ENCODE data around the gene PRPF31. TPM values are rescaled to one million over a fixed set of nuclear protein-coding genes. Genes with fewer than 3 reads are reported as not detected.
"Not testable (repeated sequence)": the region's sequence is repeated elsewhere in the genome, so short reads cannot be mapped to it uniquely, and the experiment has no call there.

PRPF31 gene
- total RNA-seq, 3 donors from 2014 or later = 154 to 180 (median 161) TPM

DNA sequence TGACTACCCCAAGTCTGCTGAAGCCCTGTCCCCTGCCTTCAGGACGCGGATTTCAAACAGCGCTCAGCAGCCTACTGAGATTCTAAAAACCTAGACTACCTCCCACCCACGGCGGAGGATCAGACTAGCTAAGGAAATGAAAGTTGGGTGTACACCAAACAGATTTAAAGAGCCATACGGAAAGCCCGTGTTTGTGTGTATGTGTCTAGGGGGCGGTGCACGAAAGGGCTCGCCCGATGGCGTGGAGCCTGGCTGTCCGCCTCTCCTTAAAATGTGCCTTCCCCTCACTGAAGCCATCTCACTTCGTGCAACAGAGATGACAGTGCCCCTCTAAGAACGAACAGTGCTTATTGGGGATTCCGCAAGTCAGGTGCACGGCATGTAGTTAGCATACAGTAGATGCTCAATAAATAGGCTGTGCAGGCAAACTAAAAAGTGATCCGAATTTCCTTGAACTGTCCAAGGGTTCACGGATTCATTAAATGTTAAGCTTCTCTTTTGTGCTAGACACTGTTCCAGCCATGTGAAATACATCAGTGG, 43.3 kb downstream of the PRPF31 start:
- H3K27me3 Mint-ChIP-seq (ENCODE audit: low read depth) = no peaks in the 10 kb centered on the region
- peaks cover 67% of the 10 kb centered on the region for H3K4me1 Mint-ChIP-seq (ENCODE audit: low read depth)
- DNase-seq (no peak), ATAC-seq (no peak)
- H3K9me3 Mint-ChIP-seq = no peaks in the 10 kb centered on the region
- peak overlapping the region; percentile 97 for H3K4me3 Mint-ChIP-seq
- peaks cover 20% of the 10 kb centered on the region for H3K36me3 Mint-ChIP-seq (ENCODE audit: insufficient read depth)

DNA sequence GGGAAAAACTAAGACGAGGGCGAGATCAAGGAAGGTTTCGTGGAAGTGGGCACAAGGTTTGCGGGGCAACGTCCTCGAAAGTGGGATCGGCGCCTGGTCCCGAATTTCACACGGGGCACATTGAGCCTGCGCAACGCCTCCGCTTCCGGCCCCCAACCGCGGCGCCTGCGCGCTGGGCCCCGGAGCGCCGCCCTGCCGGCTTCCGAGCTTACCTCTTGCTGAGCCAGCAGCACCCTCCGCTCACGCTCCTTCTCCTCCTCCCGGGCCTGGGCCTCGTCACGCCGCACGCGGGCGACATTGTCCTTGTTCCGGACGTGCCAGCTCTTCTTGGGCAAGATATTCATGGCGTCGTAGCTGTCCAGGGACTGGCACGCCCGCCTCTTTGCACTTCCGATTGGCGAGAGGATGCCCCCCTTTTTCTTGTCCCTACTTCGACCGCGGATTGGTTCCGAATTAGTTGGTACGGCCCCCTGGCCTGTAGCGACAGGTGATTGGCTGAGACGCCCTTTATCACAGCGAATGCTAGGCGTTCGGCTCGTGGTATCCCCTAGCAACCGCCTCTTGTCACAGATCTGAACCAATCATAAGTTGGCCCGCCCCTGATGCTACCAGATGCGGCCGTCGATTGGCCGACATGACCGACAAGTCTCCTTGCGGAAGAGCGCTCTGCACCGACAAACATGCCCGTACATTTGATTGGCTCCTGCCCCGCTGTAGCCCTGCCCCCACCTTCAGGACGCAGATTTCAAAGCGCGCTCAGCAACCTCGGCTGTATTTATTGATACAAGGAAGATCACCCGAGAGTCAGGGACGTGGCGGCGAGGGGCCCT, 44.0 kb downstream of the PRPF31 start, which contains the start of gene LENG1:
Gene LENG1, minus strand, starts transcription at position 370 of the 830 bp plus-strand sequence. Its CDS starts 26 bp downstream, at position 344.
- no peaks in the 10 kb centered on the region for H3K9me3 Mint-ChIP-seq
- DNase-seq = peak; percentile 97
- H3K4me1 Mint-ChIP-seq (ENCODE audit: low read depth) = peaks cover 68% of the 10 kb centered on the region
- H3K36me3 Mint-ChIP-seq (ENCODE audit: insufficient read depth) = peaks cover 16% of the 10 kb centered on the region
- H3K27me3 Mint-ChIP-seq (ENCODE audit: low read depth) = no peaks in the 10 kb centered on the region
- ATAC-seq = peak; percentile 90 to 91
- H3K4me3 Mint-ChIP-seq = peak within 1 kb of the TSS; percentile 97

- ATAC-seq (no peak), DNase-seq (no peak)
- peaks cover 65% of the 10 kb centered on the region for H3K4me1 Mint-ChIP-seq (ENCODE audit: low read depth)
- H3K9me3 Mint-ChIP-seq = no peaks in the 10 kb centered on the region
- H3K4me3 Mint-ChIP-seq = peak overlapping the region; percentile 97
- H3K27me3 Mint-ChIP-seq (ENCODE audit: low read depth) = no peaks in the 10 kb centered on the region
- peaks cover 11% of the 10 kb centered on the region for H3K36me3 Mint-ChIP-seq (ENCODE audit: insufficient read depth)
Observed at GRCh38 chr19:54160182-54160811, 44.7 kb downstream of the PRPF31 start.

DNA sequence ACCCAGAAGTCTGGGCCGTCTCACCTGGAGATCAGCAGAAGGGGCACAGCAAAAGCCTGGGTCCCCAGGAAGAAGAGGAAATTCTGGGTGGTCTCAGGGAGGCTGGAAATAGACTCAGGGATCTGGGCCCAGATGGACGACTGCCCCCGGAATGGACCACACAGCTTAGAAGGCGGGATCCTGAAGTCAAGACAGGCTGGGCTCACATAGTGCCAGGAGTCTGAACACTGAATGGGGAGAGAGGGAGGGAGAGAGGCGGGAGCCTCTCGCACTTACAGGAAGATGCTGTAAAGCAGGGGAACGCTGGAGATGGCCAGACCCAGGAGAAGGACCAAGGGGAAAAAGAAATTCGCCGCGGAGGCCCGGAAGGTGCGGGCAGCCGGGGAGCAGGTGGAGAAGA, 45.3 kb downstream of the PRPF31 start:
- ATAC-seq (no peak), DNase-seq (no peak)
- H3K4me3 Mint-ChIP-seq = peak overlapping the region; percentile 97
- H3K27me3 Mint-ChIP-seq (ENCODE audit: low read depth) = no peaks in the 10 kb centered on the region
- H3K4me1 Mint-ChIP-seq (ENCODE audit: low read depth) = peaks cover 63% of the 10 kb centered on the region
- H3K36me3 Mint-ChIP-seq (ENCODE audit: insufficient read depth) = peaks cover 11% of the 10 kb centered on the region
- H3K9me3 Mint-ChIP-seq = no peaks in the 10 kb centered on the region

DNA sequence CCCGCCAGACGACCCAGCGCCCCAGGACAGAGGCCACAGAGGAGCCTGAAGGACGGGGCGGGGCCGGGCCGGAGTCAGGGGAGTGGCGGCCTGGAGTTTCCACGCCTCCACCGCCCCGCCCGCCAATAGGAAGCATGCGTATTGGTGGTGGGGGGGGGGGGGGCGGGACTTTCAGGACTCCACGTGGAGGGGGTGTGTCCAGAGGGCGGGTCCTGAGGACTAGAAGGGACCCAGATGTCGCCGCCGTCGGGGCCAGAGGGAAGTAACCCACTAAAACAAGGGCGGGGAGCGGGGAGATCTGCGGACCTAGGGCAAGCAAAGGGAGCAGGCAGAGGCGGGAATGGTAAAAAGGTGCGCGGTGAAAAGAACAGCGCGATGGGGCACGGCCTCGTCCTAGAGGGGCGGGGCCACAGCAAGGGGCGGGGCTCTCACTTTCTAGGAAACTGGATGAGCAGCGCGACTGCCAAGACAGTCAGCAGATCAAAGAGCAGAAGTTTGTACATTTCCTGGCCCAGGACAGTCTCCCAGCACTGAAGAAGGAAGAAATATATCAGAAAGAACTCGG, 46.8 kb downstream of the PRPF31 start:
- no peaks in the 10 kb centered on the region for H3K9me3 Mint-ChIP-seq
- no peaks in the 10 kb centered on the region for H3K27me3 Mint-ChIP-seq (ENCODE audit: low read depth)
- peaks cover 57% of the 10 kb centered on the region for H3K4me1 Mint-ChIP-seq (ENCODE audit: low read depth)
- H3K36me3 Mint-ChIP-seq (ENCODE audit: insufficient read depth) = peaks cover 4% of the 10 kb centered on the region
- DNase-seq = peak; percentile 79
- peak; percentile 19 for ATAC-seq
- peak overlapping the region; percentile 84 for H3K4me3 Mint-ChIP-seq

- peaks cover 4% of the 10 kb centered on the region for H3K36me3 Mint-ChIP-seq (ENCODE audit: insufficient read depth)
- no peak for ATAC-seq
- no peaks in the 10 kb centered on the region for H3K27me3 Mint-ChIP-seq (ENCODE audit: low read depth)
- no peaks in the 10 kb centered on the region for H3K9me3 Mint-ChIP-seq
- DNase-seq = no peak
- H3K4me1 Mint-ChIP-seq (ENCODE audit: low read depth) = peaks cover 57% of the 10 kb centered on the region
- peak overlapping the region; percentile 84 for H3K4me3 Mint-ChIP-seq
Observed at GRCh38 chr19:54162884-54163283, 47.3 kb downstream of the PRPF31 start.

GRCh38 chr19:54164369-54165068, 49.0 kb downstream of the PRPF31 start:
- no peak for ATAC-seq
- peak overlapping the region; percentile 61 for H3K4me3 Mint-ChIP-seq
- peaks cover 47% of the 10 kb centered on the region for H3K4me1 Mint-ChIP-seq (ENCODE audit: low read depth)
- no peaks in the 10 kb centered on the region for H3K27me3 Mint-ChIP-seq (ENCODE audit: low read depth)
- no peak for DNase-seq
- H3K36me3 Mint-ChIP-seq (ENCODE audit: insufficient read depth) = no peaks in the 10 kb centered on the region
- H3K9me3 Mint-ChIP-seq = no peaks in the 10 kb centered on the region

DNA sequence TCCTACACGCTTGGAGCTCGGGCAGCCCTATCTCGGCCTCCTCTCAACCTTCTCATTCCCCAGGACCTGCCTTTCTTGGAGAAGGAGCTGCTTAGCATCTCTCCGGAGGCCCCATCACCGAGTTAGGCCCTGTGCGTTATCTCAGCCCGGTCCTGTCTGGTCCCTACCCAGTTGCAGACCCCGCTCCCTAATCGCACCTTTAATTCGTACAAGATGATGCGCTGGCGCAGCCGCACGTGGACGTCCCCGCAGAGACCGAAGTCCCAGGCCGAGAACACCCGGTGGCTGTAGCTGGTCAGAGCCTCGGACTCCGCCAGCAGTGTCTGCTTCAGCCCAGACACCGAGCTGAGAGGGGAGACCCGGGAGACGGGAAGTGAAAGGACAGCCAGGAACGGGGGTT, 49.7 kb downstream of the PRPF31 start:
- DNase-seq (no peak), ATAC-seq (no peak)
- Mint-ChIP-seq H3K9me3 (no peaks in the 10 kb centered on the region), H3K4me3 (no peak overlapping the region), H3K27me3 (ENCODE audit: low read depth) (no peaks in the 10 kb centered on the region), H3K4me1 (ENCODE audit: low read depth) (peaks cover 43% of the 10 kb centered on the region), H3K36me3 (ENCODE audit: insufficient read depth) (no peaks in the 10 kb centered on the region)

- H3K9me3 Mint-ChIP-seq = no peaks in the 10 kb centered on the region
- H3K36me3 Mint-ChIP-seq (ENCODE audit: insufficient read depth) = no peaks in the 10 kb centered on the region
- H3K27me3 Mint-ChIP-seq (ENCODE audit: low read depth) = no peaks in the 10 kb centered on the region
- DNase-seq (peak; percentile 95), ATAC-seq (peak; percentile 96 to 98)
- H3K4me1 Mint-ChIP-seq (ENCODE audit: low read depth) = peaks cover 21% of the 10 kb centered on the region
- no peak overlapping the region for H3K4me3 Mint-ChIP-seq
Observed at GRCh38 chr19:54168174-54168917, 52.8 kb downstream of the PRPF31 start.

- peak overlapping the region; percentile 16 for H3K4me3 Mint-ChIP-seq
- H3K27me3 Mint-ChIP-seq (ENCODE audit: low read depth) = no peaks in the 10 kb centered on the region
- no peaks in the 10 kb centered on the region for H3K36me3 Mint-ChIP-seq (ENCODE audit: insufficient read depth)
- peaks cover 13% of the 10 kb centered on the region for H3K4me1 Mint-ChIP-seq (ENCODE audit: low read depth)
- no peaks in the 10 kb centered on the region for H3K9me3 Mint-ChIP-seq
- ATAC-seq (no peak), DNase-seq (no peak)
Observed at GRCh38 chr19:54169149-54169740, 53.7 kb downstream of the PRPF31 start.

DNA sequence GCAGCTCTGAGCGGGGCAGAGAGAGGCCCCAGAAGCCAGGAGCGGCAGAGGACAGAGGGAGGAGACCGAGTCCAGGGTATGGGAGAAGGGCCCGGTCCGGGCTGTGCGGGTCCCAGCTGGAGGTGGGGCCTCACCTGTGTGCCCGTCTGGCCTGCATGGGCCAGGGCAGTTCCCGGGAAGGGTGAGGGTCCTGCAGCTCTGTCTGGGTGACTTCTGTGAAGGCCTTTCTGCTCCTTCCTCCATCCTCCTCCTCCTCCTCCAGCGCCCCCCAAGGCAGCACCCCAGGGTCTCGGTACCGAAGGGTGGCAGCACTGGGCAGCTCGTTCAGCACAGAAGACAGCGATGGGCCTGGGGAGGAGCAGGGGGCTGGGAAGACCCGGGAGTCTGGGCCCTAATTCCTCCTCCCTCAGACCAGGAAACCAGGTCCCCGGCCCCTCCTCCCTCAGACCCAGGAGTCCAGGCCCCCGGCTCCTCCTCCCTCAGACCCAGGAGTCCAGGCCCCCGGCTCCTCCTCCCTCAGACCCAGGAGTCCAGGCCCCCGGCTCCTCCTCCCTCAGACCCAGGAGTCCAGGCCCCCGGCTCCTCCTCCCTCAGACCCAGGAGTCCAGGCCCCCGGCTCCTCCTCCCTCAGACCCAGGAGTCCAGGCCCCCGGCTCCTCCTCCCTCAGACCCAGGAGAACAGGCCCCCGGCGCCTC, 56.3 kb downstream of the PRPF31 start:
- not testable (repeated sequence) for DNase-seq; H3K36me3 Mint-ChIP-seq (ENCODE audit: insufficient read depth); H3K9me3 Mint-ChIP-seq; ATAC-seq; H3K27me3 Mint-ChIP-seq (ENCODE audit: low read depth); H3K4me1 Mint-ChIP-seq (ENCODE audit: low read depth); H3K4me3 Mint-ChIP-seq

DNA sequence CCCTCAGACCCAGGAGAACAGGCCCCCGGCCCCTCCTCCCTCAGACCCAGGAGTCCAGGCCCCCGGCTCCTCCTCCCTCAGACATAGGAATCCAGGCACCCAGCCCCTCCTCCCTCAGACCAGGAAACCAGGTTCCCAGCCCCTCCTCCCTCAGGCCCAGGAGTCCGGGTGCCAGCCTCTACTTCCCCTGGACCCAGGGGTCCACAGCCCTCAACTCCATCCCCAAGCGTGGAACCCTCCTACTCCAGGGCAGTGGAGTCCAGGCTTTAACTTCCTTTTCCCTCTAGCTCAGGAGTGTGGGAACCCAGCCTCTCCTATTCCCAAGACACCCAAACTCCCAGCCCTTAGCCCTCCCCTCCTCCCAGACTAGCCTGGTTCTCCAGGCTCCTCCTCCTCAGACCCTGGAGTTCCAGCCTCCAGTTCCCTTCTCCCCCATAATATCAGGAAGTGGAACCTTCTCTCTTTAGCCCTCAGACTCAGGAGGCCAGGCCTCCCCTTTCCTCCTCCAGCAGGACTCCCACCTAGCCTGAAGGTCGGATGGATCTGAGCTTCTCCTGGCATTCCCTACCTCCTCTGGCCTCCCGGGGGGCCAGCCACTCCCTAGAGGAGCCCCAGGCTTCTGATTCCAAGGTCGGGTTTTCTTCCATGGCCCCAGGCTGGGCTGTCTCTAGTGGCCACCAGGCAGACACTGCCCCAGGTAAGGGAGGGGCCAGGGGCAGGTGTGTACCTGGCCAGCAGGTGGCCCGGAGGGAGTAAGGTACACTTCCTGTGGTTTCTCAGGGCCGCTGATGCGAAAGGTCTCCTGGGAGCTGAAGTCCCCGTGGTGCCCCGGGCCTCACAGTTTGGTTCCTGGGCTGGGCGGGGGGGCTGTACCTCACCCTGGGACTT, 57.2 kb downstream of the PRPF31 start, which contains the start of gene TMC4:
Gene TMC4, minus strand, starts transcription at position 690 of the 888 bp plus-strand sequence. Its CDS starts 43 bp downstream, at position 647.
- no peaks in the 10 kb centered on the region for H3K36me3 Mint-ChIP-seq (ENCODE audit: insufficient read depth)
- ATAC-seq (no peak), DNase-seq (no peak)
- no peaks in the 10 kb centered on the region for H3K27me3 Mint-ChIP-seq (ENCODE audit: low read depth)
- peaks cover 6% of the 10 kb centered on the region for H3K4me1 Mint-ChIP-seq (ENCODE audit: low read depth)
- H3K4me3 Mint-ChIP-seq = no peak within 1 kb of the TSS
- H3K9me3 Mint-ChIP-seq = no peaks in the 10 kb centered on the region
